K562 (cell line): Measurements from ENCODE around the gene ZNF622. TPM values are rescaled to one million over a fixed set of nuclear protein-coding genes. Genes with fewer than 3 reads are reported as not detected.
A peak's percentile ranks its signal among the peaks of the same experiment; 100 is the strongest.

Experiments used
- ATAC-seq: fragments of 200-7000 bp; cut with Tn5 transposase; 3 replicates; pipeline ENCODE4 v1.9.1; 2020; ENCODE audit warnings: moderate library complexity
- BruUV-seq: library from RNA; stranded (reverse); fragments of 400-500 nt; replicated peaks from 2 replicates; lab custom pipeline; 2021; lab: Mats Ljungman, UMichigan
- CTCF ChIA-PET: fragments of 300-600 bp; formaldehyde crosslinking; extraction: SDS; loops from one replicate; lab custom pipeline; 2021; ENCODE audit warnings: low intra/inter-chr PET ratio; lab: Yijun Ruan, JAX
- POLR2A ChIA-PET: fragments of 300-600, 350-650 bp; sonication (Branson Sonifier 250); formaldehyde crosslinking; extraction: SDS; loops from one replicate; lab custom pipeline; 2021; ENCODE audit warnings: antibody characterized with exemption, inconsistent platforms; lab: Yijun Ruan, JAX
- DNase-seq, 4 experiments: peaks; one replicate each; pipeline versions ENCODE4 v3.0.0 to v3.0.0-alpha.2; 2011 to 2018; ENCODE audit warnings: low spot score in 3 of 4, mixed read lengths in 3 of 4; ENCODE audit errors: extremely low read depth in 1 of 4
- FAIRE-seq: peaks from 2 replicates; lab custom pipeline; 2011; peaks lifted over from hg19 to GRCh38; lab: Jason Lieb, UNC
- H2AFZ ChIP-seq: 2 replicates; pipeline ENCODE4 v1.6.0; 2011; ENCODE audit warnings: low read depth, low read length, control low read depth, inconsistent platforms
- H3K27ac ChIP-seq: fragments of 200-600 bp; 3 replicates; pipeline ENCODE4 v1.8.0; 2011; ENCODE audit warnings: low read depth, mild to moderate bottlenecking, control low read depth, inconsistent platforms, low read length, moderate library complexity, mixed read lengths; ENCODE audit errors: extremely low read depth
- H3K27me3 ChIP-seq, 2 experiments: fragments of 300-600 bp in 1 of 2; 2 replicates in 1 of 2; 3 replicates in 1 of 2; pipeline versions ENCODE4 v1.6.0 to v1.8.0; 2011; ENCODE audit warnings: inconsistent platforms in 2 of 2, low read length in 2 of 2, mild to moderate bottlenecking in 1 of 2, mixed read lengths in 1 of 2, moderate library complexity in 1 of 2; ENCODE audit not compliant: control insufficient read depth in 2 of 2, insufficient read depth in 2 of 2
- H3K36me3 ChIP-seq: fragments of 300-600 bp; 3 replicates; pipeline ENCODE4 v1.8.0; 2011; ENCODE audit warnings: mild to moderate bottlenecking, low read length, inconsistent platforms; ENCODE audit not compliant: control insufficient read depth, insufficient read depth
- H3K4me1 ChIP-seq, 2 experiments: fragments of 200-600 bp in 1 of 2; replicated peaks in 1 of 2; 2 replicates in 1 of 2; 3 replicates in 1 of 2; pipeline versions ENCODE4 v1.5.1 to v1.8.0; 2011; ENCODE audit warnings: inconsistent platforms in 2 of 2, low read length in 2 of 2, mild to moderate bottlenecking in 1 of 2, mixed read lengths in 1 of 2, moderate library complexity in 1 of 2; ENCODE audit not compliant: control insufficient read depth in 2 of 2, insufficient read depth in 2 of 2
- H3K4me2 ChIP-seq: 2 replicates; pipeline ENCODE4 v1.6.1; 2011; ENCODE audit warnings: low read length, control low read depth, inconsistent platforms, mixed read lengths; ENCODE audit not compliant: insufficient read depth
- H3K4me3 ChIP-seq: fragments of 200-600 bp; sonication (generic), shearing (Covaris generic); 2 replicates; pipeline ENCODE4 v1.5.1; 2016; ENCODE audit warnings: control low read depth, inconsistent platforms
- H3K79me2 ChIP-seq: fragments of 200-600 bp; 3 replicates; pipeline ENCODE4 v1.8.0; 2011; ENCODE audit warnings: low read length, inconsistent platforms; ENCODE audit not compliant: control insufficient read depth, insufficient read depth
- H3K9ac ChIP-seq, 2 experiments: 2 replicates each; pipeline versions ENCODE4 v1.6.0 to v1.6.1; 2011; ENCODE audit warnings: low read depth in 2 of 2, low read length in 2 of 2, control low read depth in 1 of 2, inconsistent platforms in 1 of 2, mild to moderate bottlenecking in 1 of 2, mixed read lengths in 1 of 2; ENCODE audit not compliant: insufficient read depth in 1 of 2
- H3K9me1 ChIP-seq: one replicate; pipeline ENCODE4 v1.6.0; 2011; ENCODE audit warnings: inconsistent platforms, mild to moderate bottlenecking, low read length, moderate library complexity; ENCODE audit not compliant: control insufficient read depth, insufficient read depth
- H3K9me3 ChIP-seq: replicated peaks from 2 replicates; pipeline ENCODE4 v1.5.1; 2011; ENCODE audit warnings: low read depth, low read length, inconsistent platforms; ENCODE audit not compliant: control insufficient read depth, insufficient read depth
- H4K20me1 ChIP-seq: replicated peaks from 2 replicates; pipeline ENCODE4 v1.6.1; 2011; ENCODE audit warnings: low read length, inconsistent platforms, mixed read lengths; ENCODE audit not compliant: control insufficient read depth, insufficient read depth
- CEBPB ChIP-seq: fragments of 450-650 bp; IDR thresholded peaks from 2 replicates; pipeline ENCODE4 v1.6.1; 2016; ENCODE audit warnings: missing genetic modification characterization, missing compliant biosample characterization
- DPF2 ChIP-seq: fragments of 450-650 bp; IDR thresholded peaks from 2 replicates; pipeline ENCODE4 v1.6.1; 2016
- ESRRB ChIP-seq: fragments of 250-450 bp; sonication (Bioruptor Pico); IDR thresholded peaks from 2 replicates; pipeline ENCODE4 v1.5.0; 2020; ENCODE audit warnings: mild to moderate bottlenecking, moderate library complexity, borderline replicate concordance
- FOSL1 ChIP-seq: fragments of 200-800 bp; sonication (Bioruptor generic); conservative IDR thresholded peaks from 2 replicates; pipeline ENCODE4 v1.6.1; 2016; ENCODE audit warnings: missing genetic modification characterization, missing compliant biosample characterization
- HNRNPLL ChIP-seq: fragments of 200-400 bp; formaldehyde crosslinking; IDR thresholded peaks from 2 replicates; pipeline ENCODE4 v1.6.1; 2017; ENCODE audit warnings: low read length, low read depth, mild to moderate bottlenecking; ENCODE audit not compliant: poor library complexity, severe bottlenecking
- NFE2 ChIP-seq: IDR thresholded peaks from 2 replicates; pipeline ENCODE4 v1.6.1; 2014; ENCODE audit warnings: antibody characterized with exemption, low read depth
- NFIC ChIP-seq: fragments of 450-650 bp; IDR thresholded peaks from 2 replicates; pipeline ENCODE4 v1.6.1; 2017; ENCODE audit warnings: mild to moderate bottlenecking, inconsistent platforms
- ZNF12 ChIP-seq: sonication (generic); formaldehyde crosslinking; IDR thresholded peaks from 2 replicates; pipeline ENCODE4 v1.4.0; 2020; ENCODE audit warnings: mild to moderate bottlenecking, missing genetic modification reagents
- ZNF551 ChIP-seq: fragments of 250-450 bp; sonication (Bioruptor Pico); IDR thresholded peaks from 2 replicates; pipeline ENCODE4 v1.5.0; 2021; ENCODE audit warnings: mild to moderate bottlenecking, moderate library complexity
- WGBS: fragments of 100-300 bp; shearing (Covaris generic); methylation state at CpG from one replicate; pipeline ENCODE4 v1.1.6; 2016; ENCODE audit warnings: low coverage, mixed read lengths; ENCODE audit not compliant: insufficient coverage; ENCODE audit errors: missing lambda C conversion rate; 5-methylcytosine and 5-hydroxymethylcytosine counted together
- in situ Hi-C: fragments of 300-500 bp; cut with MboI; formaldehyde crosslinking; loops from 4 replicates; pipeline ENCODE4 v1.15.0; 2018; ENCODE audit warnings: inconsistent platforms, mixed read lengths
- intact Hi-C: fragments of 100-400 bp; cut with micrococcal nuclease; formaldehyde crosslinking; loops from 2 replicates; pipeline ENCODE4 v1.14.2; 2022
- polyA plus RNA-seq, 8 experiments: library from polyadenylated mRNA; depleted of rRNA in 4 of 8; stranded (reverse) in 5 of 8; unstranded in 3 of 8; fragments of >200 nt; fragmentation: Nextera tagmentation in 2 of 8; fragmentation: Illumina TruSeq in 1 of 8; extraction: Ambion mirVana in 2 of 8; extraction: Trizol in 1 of 8; gene quantifications; 2 replicates each; pipeline versions ENCODE4 v1.2.1 to v1.2.3, GENCODE V29; 2011 to 2014; ENCODE audit warnings: inconsistent platforms in 1 of 8, missing spikeins in 1 of 8
- total RNA-seq, 7 experiments: library from RNA; depleted of rRNA in 6 of 7; stranded (reverse); fragments of >200 nt in 6 of 7; fragmentation: Illumina TruSeq in 2 of 7; extraction: Trizol in 2 of 7; gene quantifications; 2 replicates each; pipeline versions ENCODE4 v1.2.1 to v1.2.3, GENCODE V29; 2011 to 2021; ENCODE audit warnings: low replicate concordance in 1 of 7
- TF ChIP-seq, protein P1 (sequence below), 3 experiments: fragments of 200-800 bp in 1 of 3; fragments of 250-450 bp in 1 of 3; fragments of 450-650 bp in 1 of 3; sonication (Bioruptor Pico) in 1 of 3; sonication (Bioruptor generic) in 1 of 3; formaldehyde crosslinking in 1 of 3; IDR thresholded peaks; 2 replicates each; pipeline versions ENCODE4 v1.6.1 to v1.8.0; 2016 to 2022; ENCODE audit warnings: mild to moderate bottlenecking in 2 of 3, missing genetic modification characterization in 2 of 3, missing compliant biosample characterization in 1 of 3, moderate library complexity in 1 of 3
- TF ChIP-seq, protein P2 (sequence below): fragments of 250-450 bp; sonication (Bioruptor Pico); IDR thresholded peaks from 2 replicates; pipeline ENCODE4 v1.5.0; 2021; ENCODE audit warnings: mild to moderate bottlenecking, borderline replicate concordance

ZNF622 gene
- total and polyA plus RNA-seq, 9 of the 15 experiments (the other 6 are each of a cell fraction or from before 2014, with no cell fraction given): 9.6 to 51.5 (median 32.3) TPM

- no peak for TF ChIP-seq ESRRB (CRISPR knock-in tag)
- no peak for TF ChIP-seq CEBPB (tag)
- TF ChIP-seq HNRNPLL: no peak
- TF ChIP-seq, all 486 proteins: peak for 0
Observed at GRCh38 chr5:16471387-16471786, 5.8 kb upstream of the ZNF622 start (continued).

DNA sequence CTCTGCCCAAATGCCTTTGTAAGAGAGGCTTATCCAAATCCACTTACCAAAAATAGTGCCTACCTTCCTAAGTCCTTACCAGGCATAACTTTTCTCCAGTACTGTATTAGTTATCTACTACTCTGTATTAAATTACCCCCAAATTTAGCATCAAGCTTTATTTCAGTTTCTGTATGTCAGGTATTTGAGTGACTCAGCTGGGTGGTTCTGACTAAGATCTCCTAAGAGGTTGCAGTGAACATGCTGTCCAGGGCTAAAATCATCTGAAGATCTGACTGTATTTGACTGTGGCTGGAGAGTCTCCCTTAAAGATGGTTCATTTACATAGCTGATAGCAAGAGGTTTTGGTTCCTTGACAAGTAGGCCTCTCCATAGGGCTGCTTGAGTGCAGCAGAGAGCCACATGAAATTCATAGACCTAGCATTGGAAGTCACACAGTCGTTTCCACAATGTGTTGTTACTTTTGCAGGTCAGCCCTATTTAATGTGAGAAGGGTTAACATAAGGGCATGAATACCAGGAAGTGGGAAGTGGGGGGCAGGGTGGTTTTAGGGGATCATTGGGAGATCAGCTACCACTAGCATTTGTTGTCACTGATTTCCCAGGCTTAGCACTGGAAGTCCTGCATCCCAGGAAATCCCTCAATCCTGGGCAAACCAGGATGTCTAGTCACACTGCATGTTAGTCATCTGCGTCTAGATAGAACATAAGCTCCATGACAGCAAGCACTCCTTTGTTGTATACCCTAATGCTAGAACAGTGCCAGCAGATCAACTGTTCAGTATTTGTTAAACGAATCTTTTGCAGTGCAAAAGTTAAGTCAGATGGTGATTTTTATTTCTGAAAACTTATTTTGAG lies 2.0 kb upstream of the ZNF622 start:
- Histone ChIP-seq H3K36me3 (peaks cover 17% of the 10 kb centered on the region), H3K27ac (no peak overlapping the region), H3K4me3 (peak overlapping the region; percentile 84; the same call in 1 of the 2 replicates), H2AFZ (peak overlapping the region; percentile 28; the same call in 1 of the 2 replicates), H3K79me2 (peaks cover 55% of the 10 kb centered on the region), H3K9me3 (no peaks in the 10 kb centered on the region), H3K4me1 (peaks cover 13 to 18% of the 10 kb centered on the region in 2 experiments; a peak in 4 of 5 replicates), H4K20me1 (peaks cover 9% of the 10 kb centered on the region; the same call in 1 of the 2 replicates), H3K9ac (peak overlapping the region; percentile 32 to 88; a peak in 1 of 4 replicates), H3K4me2 (peak overlapping the region; percentile 91), H3K27me3 (no peaks in the 10 kb centered on the region), H3K9me1 (no peaks in the 10 kb centered on the region)
- no TSS peak for BruUV-seq
- FAIRE-seq (peak; percentile 55), DNase-seq (peak in 3 of 4 experiments; percentile 27 to 57 (median 35)), ATAC-seq (no peak; the same call in 2 of the 3 replicates)
- 36% methylated on average over 3 of the region's 3 CpGs for WGBS
- POLR2A ChIA-PET: interaction anchor here (1.6 kb wide), 1 partner anchor 9 kb away, joined by 5 read pairs; no protein-coding TSS in a partner anchor
- in situ Hi-C loops: no loop called here
- intact Hi-C loops: no loop called here
- CTCF ChIA-PET: no interaction called here
- TF ChIP-seq NFE2 (0 out of 2 replicates have a peak, but pooled peaks have one; percentile 18), ZNF551 (CRISPR knock-in tag) (no peak), FOSL1 (tag) (0 out of 2 replicates have a peak, but pooled peaks have one; percentile 44), DPF2 (0 out of 2 replicates have a peak, but pooled peaks have one; percentile 12), ZNF12 (CRISPR knock-in tag) (peak; percentile 65; the same call in 1 of the 2 replicates), NFIC (peak; percentile 7; the same call in 1 of the 2 replicates)
- TF ChIP-seq, protein P1, sequence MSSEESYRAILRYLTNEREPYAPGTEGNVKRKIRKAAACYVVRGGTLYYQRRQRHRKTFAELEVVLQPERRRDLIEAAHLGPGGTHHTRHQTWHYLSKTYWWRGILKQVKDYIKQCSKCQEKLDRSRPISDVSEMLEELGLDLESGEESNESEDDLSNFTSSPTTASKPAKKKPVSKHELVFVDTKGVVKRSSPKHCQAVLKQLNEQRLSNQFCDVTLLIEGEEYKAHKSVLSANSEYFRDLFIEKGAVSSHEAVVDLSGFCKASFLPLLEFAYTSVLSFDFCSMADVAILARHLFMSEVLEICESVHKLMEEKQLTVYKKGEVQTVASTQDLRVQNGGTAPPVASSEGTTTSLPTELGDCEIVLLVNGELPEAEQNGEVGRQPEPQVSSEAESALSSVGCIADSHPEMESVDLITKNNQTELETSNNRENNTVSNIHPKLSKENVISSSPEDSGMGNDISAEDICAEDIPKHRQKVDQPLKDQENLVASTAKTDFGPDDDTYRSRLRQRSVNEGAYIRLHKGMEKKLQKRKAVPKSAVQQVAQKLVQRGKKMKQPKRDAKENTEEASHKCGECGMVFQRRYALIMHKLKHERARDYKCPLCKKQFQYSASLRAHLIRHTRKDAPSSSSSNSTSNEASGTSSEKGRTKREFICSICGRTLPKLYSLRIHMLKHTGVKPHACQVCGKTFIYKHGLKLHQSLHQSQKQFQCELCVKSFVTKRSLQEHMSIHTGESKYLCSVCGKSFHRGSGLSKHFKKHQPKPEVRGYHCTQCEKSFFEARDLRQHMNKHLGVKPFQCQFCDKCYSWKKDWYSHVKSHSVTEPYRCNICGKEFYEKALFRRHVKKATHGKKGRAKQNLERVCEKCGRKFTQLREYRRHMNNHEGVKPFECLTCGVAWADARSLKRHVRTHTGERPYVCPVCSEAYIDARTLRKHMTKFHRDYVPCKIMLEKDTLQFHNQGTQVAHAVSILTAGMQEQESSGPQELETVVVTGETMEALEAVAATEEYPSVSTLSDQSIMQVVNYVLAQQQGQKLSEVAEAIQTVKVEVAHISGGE (CRISPR knock-in tag; IDR thresholded peaks at IDR 0.05): 0 out of 6 replicates have a peak, but pooled peaks of 1 of the 3 experiments have one; percentile 40
- TF ChIP-seq, protein P2, sequence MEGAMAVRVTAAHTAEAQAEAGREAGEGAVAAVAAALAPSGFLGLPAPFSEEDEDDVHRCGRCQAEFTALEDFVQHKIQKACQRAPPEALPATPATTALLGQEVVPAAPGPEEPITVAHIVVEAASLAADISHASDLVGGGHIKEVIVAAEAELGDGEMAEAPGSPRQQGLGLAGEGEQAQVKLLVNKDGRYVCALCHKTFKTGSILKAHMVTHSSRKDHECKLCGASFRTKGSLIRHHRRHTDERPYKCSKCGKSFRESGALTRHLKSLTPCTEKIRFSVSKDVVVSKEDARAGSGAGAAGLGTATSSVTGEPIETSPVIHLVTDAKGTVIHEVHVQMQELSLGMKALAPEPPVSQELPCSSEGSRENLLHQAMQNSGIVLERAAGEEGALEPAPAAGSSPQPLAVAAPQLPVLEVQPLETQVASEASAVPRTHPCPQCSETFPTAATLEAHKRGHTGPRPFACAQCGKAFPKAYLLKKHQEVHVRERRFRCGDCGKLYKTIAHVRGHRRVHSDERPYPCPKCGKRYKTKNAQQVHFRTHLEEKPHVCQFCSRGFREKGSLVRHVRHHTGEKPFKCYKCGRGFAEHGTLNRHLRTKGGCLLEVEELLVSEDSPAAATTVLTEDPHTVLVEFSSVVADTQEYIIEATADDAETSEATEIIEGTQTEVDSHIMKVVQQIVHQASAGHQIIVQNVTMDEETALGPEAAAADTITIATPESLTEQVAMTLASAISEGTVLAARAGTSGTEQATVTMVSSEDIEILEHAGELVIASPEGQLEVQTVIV (CRISPR knock-in tag): no peak
